Naive thymus-derived CD8-positive, alpha-beta T cell (primary cell): ENCODE data around the gene DET1. TPM values are rescaled to one million over a fixed set of nuclear protein-coding genes. Genes with fewer than 3 reads are reported as not detected.
"Not testable (repeated sequence)": the region's sequence is repeated elsewhere in the genome, so short reads cannot be mapped to it uniquely, and the experiment has no call there.

Experiments used
- ATAC-seq, 2 donors: fragments of 150-1000 bp; cut with Tn5 transposase in 1 of 2; sonication (Bioruptor Pico), chemical (Tn5 transposase) in 1 of 2; 1 replicate in 1 of 2; 2 replicates in 1 of 2; pipeline ENCODE4 v1.10.0; 2021; ENCODE audit warnings: mild to moderate bottlenecking in 2 of 2, moderate library complexity in 2 of 2
- POLR2A ChIA-PET: fragments of 350-600 bp; sonication (Branson Sonifier 250); formaldehyde crosslinking; loops from one replicate; lab custom pipeline; 2021; ENCODE audit warnings: antibody characterized with exemption; lab: Charles Lee
- DNase-seq, 10 donors: peaks; one replicate each; pipeline versions ENCODE4 v3.0.0 to v3.0.0-alpha.2; 2020 to 2022
- H3K27ac Mint-ChIP-seq, 10 donors: one replicate each; pipeline ENCODE4 v1.8.0; 2020 to 2022; ENCODE audit warnings: mild to moderate bottlenecking in 10 of 10, mixed read lengths in 10 of 10, moderate library complexity in 4 of 10, inconsistent platforms in 1 of 10
- H3K27me3 Mint-ChIP-seq, 5 donors: one replicate each; pipeline ENCODE4 v1.8.0; 2021 to 2022; ENCODE audit warnings: mixed read lengths in 5 of 5
- H3K36me3 Mint-ChIP-seq, 3 donors: one replicate each; pipeline ENCODE4 v1.8.0; 2020 to 2022; ENCODE audit warnings: mixed read lengths in 3 of 3, mild to moderate bottlenecking in 2 of 3, inconsistent platforms in 1 of 3
- H3K4me1 Mint-ChIP-seq, 4 donors: one replicate each; pipeline ENCODE4 v1.8.0; 2021 to 2022; ENCODE audit warnings: mixed read lengths in 4 of 4
- H3K4me3 Mint-ChIP-seq, 10 donors: one replicate each; pipeline ENCODE4 v1.8.0; 2020 to 2022; ENCODE audit warnings: mild to moderate bottlenecking in 10 of 10, mixed read lengths in 10 of 10, moderate library complexity in 6 of 10, inconsistent platforms in 1 of 10
- H3K9me3 Mint-ChIP-seq, 9 donors: one replicate each; pipeline ENCODE4 v1.8.0; 2020 to 2022; ENCODE audit warnings: mixed read lengths in 9 of 9, mild to moderate bottlenecking in 3 of 9, inconsistent platforms in 1 of 9, moderate library complexity in 1 of 9
- polyA plus RNA-seq, 3 donors: library from polyadenylated mRNA; unstranded; fragments of 300-500 nt; fragmentation: Illumina TruSeq; gene quantifications; one replicate each; pipeline ENCODE4 v1.2.3, GENCODE V29; 2021
- total RNA-seq, 8 experiments: library from RNA in 2 of 8; stranded (reverse) in 2 of 8; gene quantifications; one replicate each; pipeline ENCODE4 v1.2.3 and lab custom pipeline; 2021 to 2026

DET1 gene
- total and polyA plus RNA-seq, 5 experiments from 2014 or later = 0.15 to 10.2 (median 2.1) TPM

GRCh38 chr15:88468721-88469120 lies 77.8 kb downstream of the DET1 start:
- H3K36me3 Mint-ChIP-seq = peaks cover 0 to 38% (median 0%) of the 10 kb centered on the region in 3 donors
- not testable (repeated sequence) for H3K9me3 Mint-ChIP-seq, H3K27me3 Mint-ChIP-seq

GRCh38 chr15:88467935-88468528 lies 78.4 kb downstream of the DET1 start:
- ATAC-seq (no peak), DNase-seq (no peak)
- H3K27me3 Mint-ChIP-seq = no peaks in the 10 kb centered on the region
- H3K9me3 Mint-ChIP-seq = no peaks in the 10 kb centered on the region
- peak overlapping the region; percentile 92 to 100 (median 99) for H3K27ac Mint-ChIP-seq
- H3K36me3 Mint-ChIP-seq = peaks cover 0 to 42% (median 0%) of the 10 kb centered on the region in 3 donors
- POLR2A ChIA-PET = interaction anchor here (1.0 to 2.2 kb wide), 12 partner anchors 11 to 867 kb away, joined by 3 to 12 read pairs (median 6); partner anchors contain the start of genes AEN, ISG20 and POLG
- H3K4me1 Mint-ChIP-seq = peaks cover 15 to 35% (median 26%) of the 10 kb centered on the region in 4 donors
- peak overlapping the region; percentile 93 to 99 (median 96) for H3K4me3 Mint-ChIP-seq

More at GRCh38 chr15:88468721-88469120, 77.8 kb downstream of the DET1 start:
- DNase-seq, ATAC-seq: not testable (repeated sequence)
- POLR2A ChIA-PET = interaction anchor here (2.2 kb wide), 1 partner anchor 167 kb away, joined by 10 read pairs; no protein-coding TSS in a partner anchor
- Mint-ChIP-seq H3K4me1 (peaks cover 14 to 35% (median 25%) of the 10 kb centered on the region in 4 donors), H3K27ac (peak overlapping the region in 2 of 10 donors; percentile 99 to 100), H3K4me3 (peak overlapping the region in 9 of 10 donors; percentile 39 to 99 (median 95))

- DNase-seq = peak; percentile 77 to 95 (median 88)
- Mint-ChIP-seq H3K4me1 (peaks cover 16 to 35% (median 26%) of the 10 kb centered on the region in 4 donors), H3K4me3 (peak within 1 kb of the TSS; percentile 93 to 99 (median 96)), H3K27me3 (no peaks in the 10 kb centered on the region), H3K36me3 (peaks cover 0 to 41% (median 0%) of the 10 kb centered on the region in 3 donors), H3K27ac (peak within 1 kb of the TSS; percentile 92 to 100 (median 99)), H3K9me3 (no peaks in the 10 kb centered on the region)
- ATAC-seq = peak; percentile 93 to 94
- POLR2A ChIA-PET = interaction anchor here (0.6 to 2.2 kb wide), 13 partner anchors 11 to 867 kb away, joined by 3 to 12 read pairs (median 6); partner anchors contain the start of genes AEN, ISG20 and POLG
Measured at GRCh38 chr15:88467073-88467934, 79.2 kb downstream of the DET1 start, which contains the start of the genes MRPL46 and MRPS11. Gene MRPL46 (minus strand): TSS chr15:88467388. CDS start chr15:88467377, 11 bp downstream. Gene MRPS11 (plus strand): TSS chr15:88467708. CDS start chr15:88467718, 10 bp downstream.

GRCh38 chr15:88465633-88466224 lies 80.8 kb downstream of the DET1 start:
- Mint-ChIP-seq H3K4me1 (peaks cover 16 to 35% (median 26%) of the 10 kb centered on the region in 4 donors), H3K36me3 (peaks cover 0 to 49% (median 0%) of the 10 kb centered on the region in 3 donors), H3K9me3 (no peaks in the 10 kb centered on the region), H3K27me3 (no peaks in the 10 kb centered on the region), H3K27ac (peak overlapping the region in 2 of 10 donors; percentile 15 to 64), H3K4me3 (peak overlapping the region; percentile 7 to 98 (median 94))
- no peak for ATAC-seq
- POLR2A ChIA-PET = interaction anchor here (0.9 kb wide), 1 partner anchor 155 kb away, joined by 3 read pairs; the partner anchor contains the start of gene AEN
- no peak for DNase-seq

- Mint-ChIP-seq H3K9me3 (no peaks in the 10 kb centered on the region), H3K27me3 (no peaks in the 10 kb centered on the region), H3K4me1 (peaks cover 16 to 35% (median 26%) of the 10 kb centered on the region in 4 donors), H3K27ac (peak overlapping the region in 1 of 10 donors; percentile 34), H3K36me3 (peaks cover 0 to 67% (median 12%) of the 10 kb centered on the region in 3 donors), H3K4me3 (peak overlapping the region in 4 of 10 donors; percentile 16 to 36 (median 21))
- POLR2A ChIA-PET = interaction anchor here (1.2 kb wide), 1 partner anchor 9 kb away, joined by 3 read pairs; no protein-coding TSS in a partner anchor
- DNase-seq (no peak), ATAC-seq (no peak)
Measured at GRCh38 chr15:88463870-88464532, 82.5 kb downstream of the DET1 start.

Other genes starting within 250 kb of the DET1 start
- gene MRPL46, start 79.3 kb downstream of the DET1 start, total RNA-seq = 10 to 100 TPM; 30.3 to 32.4 TPM
- gene MRPL46, start 79.3 kb downstream of the DET1 start, polyA plus RNA-seq = 10 to 100 TPM; 41.6 to 61.6 (median 57.2) TPM
- 10 to 100 TPM; 28.6 to 32.0 TPM for gene MRPS11, start 79.0 kb downstream of the DET1 start, total RNA-seq
- 10 to 100 TPM; 59.0 to 71.8 (median 67.1) TPM for gene MRPS11, start 79.0 kb downstream of the DET1 start, polyA plus RNA-seq
- 10 to 100 TPM; 49.6 to 51.6 TPM for gene AEN, start 74.7 kb upstream of the DET1 start, total RNA-seq
- 10 to 100 TPM; 18.0 to 32.9 (median 25.7) TPM for gene AEN, start 74.7 kb upstream of the DET1 start, polyA plus RNA-seq
- 100 to 1,000 TPM; 142 to 143 TPM for gene ISG20, start 92.3 kb upstream of the DET1 start, total RNA-seq
- 100 to 1,000 TPM; 422 to 562 (median 537) TPM for gene ISG20, start 92.3 kb upstream of the DET1 start, polyA plus RNA-seq